ENCODE data around the gene CDCA7L.

Gene CDCA7L

GRCh38 chr7:21943436-21943835 lies 2.3 kb downstream of the CDCA7L start:
- H3K9me3 Mint-ChIP-seq: no peaks in the 10 kb centered on the region
- peaks cover 13% of the 10 kb centered on the region for H3K36me3 Mint-ChIP-seq (ENCODE audit: low read depth)
- H3K27me3 Mint-ChIP-seq (ENCODE audit: low read depth): peaks cover 4% of the 10 kb centered on the region
- H3K4me1 Mint-ChIP-seq: peaks cover 28% of the 10 kb centered on the region
- TF ChIP-seq CTCF (IDR thresholded peaks at IDR 0.05; ENCODE audit: unreplicated experiment in 3 of 3): no peak
- H3K4me3 Mint-ChIP-seq: peak overlapping the region; percentile 62 to 70 (median 69)
- H3K27ac Mint-ChIP-seq: peak overlapping the region in 1 of 3 experiments; percentile 44

- TF ChIP-seq CTCF (IDR thresholded peaks at IDR 0.05; ENCODE audit: unreplicated experiment in 3 of 3): no peak
- Mint-ChIP-seq H3K27me3 (ENCODE audit: low read depth) (peaks cover 4% of the 10 kb centered on the region), H3K36me3 (ENCODE audit: low read depth) (peaks cover 17% of the 10 kb centered on the region), H3K4me1 (peaks cover 24% of the 10 kb centered on the region), H3K4me3 (peak overlapping the region; percentile 62 to 70 (median 69)), H3K9me3 (peaks cover 3% of the 10 kb centered on the region), H3K27ac (peak overlapping the region in 1 of 3 experiments; percentile 44)
Observed at GRCh38 chr7:21942955-21943354, 2.7 kb downstream of the CDCA7L start.

GRCh38 chr7:21941611-21942141 lies 4.0 kb downstream of the CDCA7L start:
- Mint-ChIP-seq H3K9me3 (peaks cover 7% of the 10 kb centered on the region), H3K4me3 (peak overlapping the region in 1 of 3 experiments; percentile 18), H3K4me1 (peaks cover 24% of the 10 kb centered on the region), H3K36me3 (ENCODE audit: low read depth) (peaks cover 27% of the 10 kb centered on the region), H3K27ac (no peak overlapping the region), H3K27me3 (ENCODE audit: low read depth) (peaks cover 4% of the 10 kb centered on the region)
- TF ChIP-seq CTCF (IDR thresholded peaks at IDR 0.05; ENCODE audit: unreplicated experiment in 3 of 3): no peak

GRCh38 chr7:21939858-21940372 lies 5.8 kb downstream of the CDCA7L start:
- Mint-ChIP-seq H3K27me3 (ENCODE audit: low read depth) (peaks cover 4% of the 10 kb centered on the region), H3K9me3 (peaks cover 20% of the 10 kb centered on the region), H3K4me3 (no peak overlapping the region), H3K4me1 (peaks cover 24% of the 10 kb centered on the region), H3K36me3 (ENCODE audit: low read depth) (peaks cover 41% of the 10 kb centered on the region), H3K27ac (no peak overlapping the region)
- no peak for TF ChIP-seq CTCF (IDR thresholded peaks at IDR 0.05; ENCODE audit: unreplicated experiment in 3 of 3)

GRCh38 chr7:21939136-21939857 lies 6.4 kb downstream of the CDCA7L start:
- TF ChIP-seq CTCF (IDR thresholded peaks at IDR 0.05; ENCODE audit: unreplicated experiment in 3 of 3): no peak
- Mint-ChIP-seq H3K36me3 (ENCODE audit: low read depth) (peaks cover 48% of the 10 kb centered on the region), H3K4me3 (no peak overlapping the region), H3K27me3 (ENCODE audit: low read depth) (peaks cover 4% of the 10 kb centered on the region), H3K9me3 (peaks cover 26% of the 10 kb centered on the region), H3K4me1 (peaks cover 24% of the 10 kb centered on the region), H3K27ac (no peak overlapping the region)

All from nephron (organoid).